ENCODE measurements around the gene TMEM62.

DNA sequence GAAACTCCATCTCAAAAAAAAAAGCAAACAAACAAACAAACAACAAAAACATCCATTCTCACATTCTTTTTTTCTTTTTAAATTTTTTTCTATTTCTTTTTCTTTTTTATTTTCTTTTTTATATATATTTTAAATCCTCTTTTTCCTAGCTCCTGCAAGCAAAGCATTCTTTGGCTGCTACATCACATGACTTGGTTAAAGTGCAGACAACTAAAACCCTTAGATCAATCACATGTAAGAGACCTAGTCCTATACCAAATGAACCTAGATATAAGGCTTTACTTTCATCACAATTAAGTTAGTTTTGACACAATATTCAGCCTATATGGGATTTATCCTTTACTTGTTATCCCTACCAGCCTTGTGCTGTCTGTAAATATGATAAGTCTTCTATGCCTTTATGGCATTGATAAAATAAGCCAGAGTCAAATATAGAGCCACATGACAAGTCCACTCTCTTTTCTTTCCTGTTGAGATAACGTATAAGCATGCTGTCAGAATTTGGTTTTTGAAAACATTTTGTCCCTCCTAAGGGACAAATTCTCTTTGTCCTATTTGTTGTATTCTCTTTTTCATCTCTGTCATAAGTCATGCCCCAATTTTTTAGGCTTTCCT, 38.9 kb upstream of the TMEM62 start:
- TF ChIP-seq RAD21 (conservative IDR thresholded peaks at IDR 0.05) (no peak), CTCF (IDR thresholded peaks at IDR 0.05; ENCODE audit: poor library complexity, severe bottlenecking) (no peak), POLR2AphosphoS5 (IDR thresholded peaks at IDR 0.05) (no peak), EZH2 (IDR thresholded peaks at IDR 0.05; ENCODE audit: borderline replicate concordance, insufficient read depth, low read length, poor library complexity, severe bottlenecking) (no peak), EP300 (conservative IDR thresholded peaks at IDR 0.05; ENCODE audit: poor library complexity, severe bottlenecking) (no peak), MXI1 (conservative IDR thresholded peaks at IDR 0.05; ENCODE audit: poor library complexity, severe bottlenecking) (no peak), TAF1 (IDR thresholded peaks at IDR 0.05; ENCODE audit: low read depth) (no peak)
